ENCODE results near the gene KMT2A. TPM values are rescaled to one million over a fixed set of nuclear protein-coding genes. Genes with fewer than 3 reads are reported as not detected.
A peak's percentile ranks its signal among the peaks of the same experiment; 100 is the strongest.
"Not testable (repeated sequence)": the region's sequence is repeated elsewhere in the genome, so short reads cannot be mapped to it uniquely, and the experiment has no call there.

Gene KMT2A
- total RNA-seq, 2 donors from 2014 or later = 33.8 to 45.1 TPM

- no peak for TF ChIP-seq CTCF (IDR thresholded peaks at IDR 0.05)
- H3K36me3 ChIP-seq = peaks cover 20% of the 10 kb centered on the region
- no peak overlapping the region for H3K9ac ChIP-seq (ENCODE audit: low read depth in 2 of 2, low read length in 2 of 2)
- H3K27ac ChIP-seq = no peak overlapping the region
- H3K27me3 ChIP-seq = no peaks in the 10 kb centered on the region
- no peak overlapping the region for H3K4me3 ChIP-seq
- intact Hi-C loops (cut with DNase I) = no loop called here
- H3K4me1 ChIP-seq = no peaks in the 10 kb centered on the region
- no peaks in the 10 kb centered on the region for H3K9me3 ChIP-seq
- no peak for DNase-seq
Observed at GRCh38 chr11:118476676-118477075, 40.4 kb downstream of the KMT2A start.

- not testable (repeated sequence) for H3K9me3 ChIP-seq; H3K4me3 ChIP-seq; H3K27ac ChIP-seq; H3K9ac ChIP-seq (ENCODE audit: low read depth in 2 of 2, low read length in 2 of 2); DNase-seq; H3K27me3 ChIP-seq; H3K4me1 ChIP-seq
- intact Hi-C loops (cut with DNase I) = loop anchor here (5.0 to 10.0 kb wide), 2 partner anchors 94 to 186 kb away; no protein-coding TSS in a partner anchor
- peaks cover 35% of the 10 kb centered on the region for H3K36me3 ChIP-seq
Observed at GRCh38 chr11:118481238-118481637, 44.9 kb downstream of the KMT2A start.

GRCh38 chr11:118484405-118484804, 48.1 kb downstream of the KMT2A start:
- no peaks in the 10 kb centered on the region for H3K4me1 ChIP-seq
- no peak overlapping the region for H3K4me3 ChIP-seq
- H3K27me3 ChIP-seq = no peaks in the 10 kb centered on the region
- no peak overlapping the region for H3K27ac ChIP-seq
- DNase-seq = no peak
- no peaks in the 10 kb centered on the region for H3K9me3 ChIP-seq
- H3K36me3 ChIP-seq = peaks cover 24% of the 10 kb centered on the region
- intact Hi-C loops (cut with DNase I) = loop anchor here (5.0 to 10.0 kb wide), 2 partner anchors 97 to 190 kb away; no protein-coding TSS in a partner anchor
- no peak for TF ChIP-seq CTCF (IDR thresholded peaks at IDR 0.05)
- H3K9ac ChIP-seq (ENCODE audit: low read depth in 2 of 2, low read length in 2 of 2) = no peak overlapping the region

- no peak for DNase-seq
- Histone ChIP-seq H3K9me3 (no peaks in the 10 kb centered on the region), H3K4me1 (no peaks in the 10 kb centered on the region), H3K4me3 (no peak overlapping the region), H3K27ac (no peak overlapping the region), H3K9ac (ENCODE audit: low read depth in 2 of 2, low read length in 2 of 2) (no peak overlapping the region), H3K36me3 (peaks cover 30% of the 10 kb centered on the region), H3K27me3 (no peaks in the 10 kb centered on the region)
- TF ChIP-seq CTCF (IDR thresholded peaks at IDR 0.05) = no peak
- intact Hi-C loops (cut with DNase I) = loop anchor here (5.0 to 10.0 kb wide), 2 partner anchors 83 to 190 kb away; partner anchors contain the start of gene ATP5MG
Observed at GRCh38 chr11:118485273-118485672, 49.0 kb downstream of the KMT2A start.

- Histone ChIP-seq H3K27me3 (no peaks in the 10 kb centered on the region), H3K9ac (ENCODE audit: low read depth in 2 of 2, low read length in 2 of 2) (no peak overlapping the region), H3K27ac (no peak overlapping the region), H3K4me3 (no peak overlapping the region), H3K36me3 (peaks cover 29% of the 10 kb centered on the region), H3K4me1 (no peaks in the 10 kb centered on the region), H3K9me3 (no peaks in the 10 kb centered on the region)
- peak; percentile 74 for DNase-seq
- peak; percentile 66 for TF ChIP-seq CTCF (IDR thresholded peaks at IDR 0.05)
- intact Hi-C loops (cut with DNase I) = loop anchor here (5.0 to 10.0 kb wide), 2 partner anchors 86 to 194 kb away; partner anchors contain the start of gene ATP5MG
Observed at GRCh38 chr11:118488480-118489109, 52.3 kb downstream of the KMT2A start.

- intact Hi-C loops (cut with DNase I) = no loop called here
- no peak overlapping the region for H3K27ac ChIP-seq
- H3K36me3 ChIP-seq = peaks cover 22% of the 10 kb centered on the region
- H3K9me3 ChIP-seq = no peaks in the 10 kb centered on the region
- DNase-seq = no peak
- H3K9ac ChIP-seq (ENCODE audit: low read depth in 2 of 2, low read length in 2 of 2) = no peak overlapping the region
- TF ChIP-seq CTCF (IDR thresholded peaks at IDR 0.05) = no peak
- no peaks in the 10 kb centered on the region for H3K27me3 ChIP-seq
- H3K4me1 ChIP-seq = no peaks in the 10 kb centered on the region
- H3K4me3 ChIP-seq = no peak overlapping the region
Observed at GRCh38 chr11:118491041-118491440, 54.7 kb downstream of the KMT2A start.
